GM19035 (cell line): ENCODE data around the gene NINL.
"Not testable (repeated sequence)": the region's sequence is repeated elsewhere in the genome, so short reads cannot be mapped to it uniquely, and the experiment has no call there.

ENCODE experiments used
- ATAC-seq: cut with Tn5 transposase; IDR thresholded peaks from one replicate; pipeline ENCODE4 v1.9.1; 2021; ENCODE audit not compliant: unreplicated experiment

The NINL gene

DNA sequence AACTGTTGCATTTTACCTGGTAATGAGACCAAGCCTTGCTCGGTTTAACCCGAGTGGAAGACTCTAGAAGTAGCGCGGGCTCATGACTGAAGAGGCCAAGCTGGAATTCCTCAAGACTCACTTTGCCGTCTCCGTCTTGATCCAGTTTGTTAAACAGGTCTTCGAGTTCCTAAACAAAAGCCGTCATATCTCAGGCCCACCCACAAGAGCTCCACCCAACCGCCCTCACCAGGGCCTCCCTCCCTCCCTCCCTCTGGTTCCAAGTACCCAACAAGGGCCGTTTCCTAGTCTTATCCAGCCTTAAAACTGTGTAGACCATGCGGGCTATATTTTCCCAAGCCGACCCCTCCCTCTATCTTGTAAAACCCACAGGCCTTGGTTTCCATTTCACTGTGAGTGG, 81.4 kb downstream of the NINL start:
- no peak for ATAC-seq

DNA sequence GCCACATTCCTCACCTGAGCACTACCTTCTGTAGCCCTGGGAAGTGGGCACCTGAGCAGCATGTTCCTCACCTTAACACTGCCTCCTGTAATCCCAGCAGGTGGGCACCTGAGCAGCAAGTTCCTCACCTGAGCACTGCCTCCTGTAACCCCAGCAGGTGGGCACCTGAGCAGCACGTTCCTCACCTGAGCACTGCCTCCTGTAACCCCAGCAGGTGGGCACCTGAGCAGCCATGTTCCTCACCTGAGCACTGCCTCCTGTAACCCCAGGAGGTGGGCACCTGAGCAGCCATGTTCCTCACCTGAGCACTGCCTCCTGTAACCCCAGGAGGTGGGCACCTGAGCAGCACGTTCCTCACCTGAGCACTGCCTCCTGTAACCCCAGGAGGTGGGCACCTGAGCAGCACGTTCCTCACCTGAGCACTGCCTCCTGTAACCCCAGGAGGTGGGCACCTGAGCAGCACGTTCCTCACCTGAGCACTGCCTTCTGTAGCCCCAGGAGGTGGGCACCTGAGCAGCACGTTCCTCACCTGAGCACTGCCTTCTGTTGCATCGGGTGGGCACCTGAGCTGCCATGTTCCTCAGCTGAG, 82.2 kb downstream of the NINL start:
- not testable (repeated sequence) for ATAC-seq

DNA sequence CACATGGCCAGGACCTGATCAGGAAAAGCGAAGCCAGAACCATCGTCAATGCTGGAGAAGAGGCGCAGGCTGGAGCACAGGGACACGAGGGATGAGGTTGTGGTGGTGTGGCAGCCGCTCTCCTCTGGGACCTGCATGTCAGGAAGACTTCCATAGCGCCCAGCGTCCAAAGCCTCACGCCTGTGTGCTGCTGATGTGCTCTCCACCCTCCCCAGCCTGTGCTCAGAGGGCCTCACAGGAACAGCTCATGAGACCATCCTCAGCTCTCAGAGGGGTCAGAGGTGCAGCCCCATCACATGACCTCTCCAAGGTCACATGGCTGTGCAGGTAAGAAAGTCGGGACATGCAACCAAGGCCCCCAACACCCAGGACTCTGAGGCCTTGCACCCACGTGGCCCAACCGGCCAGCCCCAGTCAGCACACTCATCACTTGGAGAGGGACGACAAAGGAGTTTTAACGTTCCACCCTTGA, 84.4 kb downstream of the NINL start:
- ATAC-seq, result no peak

GRCh38 chr20:25499855-25500434, 85.4 kb downstream of the NINL start:
- no peak for ATAC-seq

DNA sequence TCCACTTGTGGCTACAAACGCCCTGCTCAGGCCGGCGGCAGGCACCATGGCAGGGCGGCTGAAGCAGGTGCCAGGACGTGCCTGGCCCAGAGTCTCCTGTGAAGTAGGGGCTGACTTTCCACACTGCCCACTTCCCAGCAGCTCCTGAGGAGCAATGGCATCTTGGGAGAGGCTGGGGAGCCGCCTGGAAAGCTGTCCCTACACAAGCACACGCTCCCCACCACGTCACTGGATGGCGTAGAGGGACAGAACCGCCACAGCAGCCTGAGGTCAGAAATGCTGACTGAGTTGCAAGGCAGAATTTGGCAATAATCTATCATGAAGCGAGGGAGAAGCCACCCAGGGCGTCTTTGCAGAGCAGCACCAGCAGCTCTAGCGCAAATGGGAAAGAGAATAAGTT, 86.3 kb downstream of the NINL start:
- ATAC-seq, result no peak

GRCh38 chr20:25498280-25498606, 87.1 kb downstream of the NINL start:
- no peak for ATAC-seq

- ATAC-seq, result no peak
Measured at GRCh38 chr20:25497586-25498279, 87.6 kb downstream of the NINL start.

GRCh38 chr20:25496968-25497401, 88.3 kb downstream of the NINL start:
- ATAC-seq, result no peak

- ATAC-seq, result no peak
Measured at GRCh38 chr20:25496165-25496967, 89.0 kb downstream of the NINL start.

DNA sequence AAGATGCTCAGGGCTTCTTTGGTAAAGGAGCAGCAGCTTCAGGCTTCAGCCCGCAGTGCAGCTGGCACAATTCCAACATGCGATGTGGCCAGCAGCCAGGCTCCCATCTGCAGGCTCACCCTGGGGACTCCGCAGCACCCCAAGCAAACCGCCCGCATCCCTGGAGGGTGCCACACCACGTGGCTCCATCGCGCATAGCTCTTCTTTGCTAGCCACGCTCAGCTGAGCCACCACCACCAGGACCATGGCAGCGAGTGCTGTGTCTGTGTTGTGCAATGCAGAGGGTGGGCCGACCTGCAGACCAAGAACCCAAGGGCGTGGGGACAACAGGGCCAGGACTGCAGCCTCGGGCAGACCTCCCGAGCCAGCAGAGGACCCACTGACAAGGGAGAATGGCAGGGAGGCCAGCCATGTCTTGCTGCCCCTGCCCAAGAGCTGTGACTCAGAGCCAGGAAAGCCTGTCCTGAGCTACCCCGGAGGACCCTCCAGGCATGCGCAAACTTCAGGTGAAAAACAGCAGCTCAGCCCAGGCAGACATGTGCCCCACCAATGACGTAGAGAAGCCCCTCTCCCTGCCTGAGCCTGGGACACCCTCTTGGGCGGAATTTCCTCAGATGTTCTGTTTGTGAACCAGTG, 90.0 kb downstream of the NINL start:
- ATAC-seq, result no peak

- no peak for ATAC-seq
Measured at GRCh38 chr20:25494506-25495188, 90.7 kb downstream of the NINL start.

- no peak for ATAC-seq
Measured at GRCh38 chr20:25493748-25494505, 91.4 kb downstream of the NINL start.

- ATAC-seq, result no peak
Measured at GRCh38 chr20:25493137-25493536, 92.2 kb downstream of the NINL start.

DNA sequence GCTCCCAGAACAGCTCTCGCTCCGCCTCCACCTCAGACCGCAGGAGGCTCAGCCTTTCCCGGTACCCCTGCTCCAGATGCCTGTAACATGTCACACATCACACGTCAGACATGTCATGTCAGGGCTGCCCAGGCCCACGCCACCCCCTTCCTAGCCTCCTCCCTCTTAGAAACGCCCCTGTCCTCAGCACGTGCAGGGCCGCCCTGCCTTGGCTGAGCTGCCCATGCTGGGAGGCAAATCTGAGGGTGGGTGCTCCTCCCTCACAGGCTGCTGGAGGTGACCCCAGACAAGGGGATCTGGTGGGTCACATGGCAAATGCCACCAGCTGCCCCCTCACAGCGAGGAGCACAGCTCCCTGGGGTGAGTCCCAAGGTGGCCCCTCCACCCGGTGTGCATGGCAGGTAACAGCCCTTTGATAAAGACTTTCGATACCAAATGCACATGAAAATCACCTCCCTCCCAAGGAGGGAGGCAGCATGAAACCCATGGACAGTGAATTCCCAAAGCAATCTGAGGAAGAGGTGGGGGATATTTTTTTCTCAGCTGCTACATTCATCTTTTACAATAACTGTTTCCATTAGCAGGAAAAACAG, 93.8 kb downstream of the NINL start:
- ATAC-seq, result no peak

DNA sequence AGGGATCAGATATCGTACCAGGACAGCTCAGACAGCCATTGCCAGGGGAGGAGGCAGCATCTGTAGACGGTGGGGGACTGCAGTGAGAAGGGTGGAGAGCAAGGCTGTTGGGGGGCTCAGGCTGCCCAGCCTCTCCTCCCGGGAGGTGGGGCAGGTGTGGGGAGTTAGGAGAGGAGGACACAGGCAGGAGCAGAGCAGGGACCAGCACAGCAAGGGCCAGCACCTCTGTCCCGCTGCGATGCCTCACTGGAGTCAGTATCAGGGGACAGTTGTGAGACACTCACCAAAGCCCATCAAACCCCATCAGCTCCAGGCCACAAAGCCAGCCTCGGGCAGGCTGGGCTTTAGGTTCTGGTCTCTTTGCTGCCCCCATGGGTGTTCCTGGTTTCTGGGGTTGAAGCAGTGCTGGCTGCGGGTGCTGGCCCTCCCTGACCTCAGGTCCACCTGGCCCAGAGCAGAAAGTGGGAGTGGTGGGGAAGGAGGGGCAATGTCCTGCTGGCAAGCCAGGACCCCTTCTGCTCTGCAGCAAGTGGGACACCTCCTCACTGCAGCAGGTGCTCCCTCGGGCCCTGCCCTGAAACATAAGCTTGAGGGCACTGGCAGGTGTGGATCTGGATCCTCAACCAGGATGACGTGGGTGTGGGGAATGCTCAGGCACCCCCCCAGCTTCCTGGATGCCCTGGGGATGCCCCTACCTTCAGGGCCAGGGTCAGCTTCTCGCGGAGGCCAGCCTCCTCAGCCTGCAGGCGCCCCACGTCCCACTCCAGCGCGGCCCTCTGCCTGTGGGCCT, 94.5 kb downstream of the NINL start:
- ATAC-seq, result no peak

DNA sequence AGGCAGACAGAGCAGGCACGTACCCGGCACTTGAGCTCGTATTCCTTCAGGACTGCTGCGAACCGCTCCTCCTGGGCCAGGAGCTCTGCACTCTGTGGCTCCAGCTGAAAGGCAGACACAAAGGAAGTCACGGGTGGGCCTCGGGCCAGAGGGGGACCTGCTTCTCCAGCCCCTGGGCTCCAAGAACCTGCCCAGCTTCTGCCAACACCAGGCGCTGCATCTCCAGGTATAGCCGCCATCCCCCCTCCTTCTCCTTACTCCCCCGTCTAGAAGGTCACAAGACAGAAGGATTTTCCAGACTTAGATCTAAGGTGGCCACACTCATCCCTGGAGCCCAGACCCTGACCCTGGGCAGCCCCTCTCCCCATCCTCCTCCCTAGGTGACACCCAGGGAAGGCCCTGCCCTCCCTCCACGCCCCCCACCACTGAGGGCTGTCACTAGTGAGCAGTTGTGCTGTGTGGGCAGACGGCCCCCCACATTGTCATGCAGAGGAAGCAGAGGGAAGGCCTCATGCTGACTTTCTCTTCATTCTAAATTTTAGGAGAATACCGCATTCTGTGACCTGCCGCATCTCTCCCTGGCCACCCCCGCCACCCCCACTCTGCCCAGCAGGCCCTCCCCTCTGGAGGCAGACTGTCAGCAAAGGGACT, 96.0 kb downstream of the NINL start:
- ATAC-seq, result no peak

DNA sequence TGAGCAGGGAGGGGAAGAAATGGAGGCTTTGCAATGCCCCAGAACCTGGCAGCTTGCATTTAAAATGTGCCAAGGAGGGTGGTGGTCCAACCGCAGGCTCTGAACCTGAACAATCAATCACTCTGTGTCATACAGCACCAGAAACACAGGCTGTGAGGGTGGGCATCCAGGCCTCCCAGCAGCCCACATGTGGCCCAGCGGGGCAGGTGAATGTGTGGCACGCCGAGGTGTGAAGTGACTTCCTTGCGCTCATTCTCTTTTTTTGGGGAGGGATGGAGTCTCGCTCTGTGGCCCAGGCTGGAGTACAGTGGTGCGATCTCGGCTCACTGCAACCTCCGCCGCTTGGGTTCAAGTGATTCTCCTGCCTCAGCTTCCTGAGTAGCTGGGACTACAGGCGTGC, 97.4 kb downstream of the NINL start:
- ATAC-seq, result no peak

- no peak for ATAC-seq
Measured at GRCh38 chr20:25487306-25487705, 98.0 kb downstream of the NINL start.
